IPS DF 4.7 (cell line): ENCODE results near the gene RUBCN.
A peak's percentile ranks its signal among the peaks of the same experiment; 100 is the strongest.

Source experiments
- DNase-seq: peaks from one replicate; pipeline ENCODE4 v3.0.0-alpha.2; 2013; ENCODE audit warnings: low spot score; ENCODE audit errors: extremely low read depth

RUBCN gene

DNA sequence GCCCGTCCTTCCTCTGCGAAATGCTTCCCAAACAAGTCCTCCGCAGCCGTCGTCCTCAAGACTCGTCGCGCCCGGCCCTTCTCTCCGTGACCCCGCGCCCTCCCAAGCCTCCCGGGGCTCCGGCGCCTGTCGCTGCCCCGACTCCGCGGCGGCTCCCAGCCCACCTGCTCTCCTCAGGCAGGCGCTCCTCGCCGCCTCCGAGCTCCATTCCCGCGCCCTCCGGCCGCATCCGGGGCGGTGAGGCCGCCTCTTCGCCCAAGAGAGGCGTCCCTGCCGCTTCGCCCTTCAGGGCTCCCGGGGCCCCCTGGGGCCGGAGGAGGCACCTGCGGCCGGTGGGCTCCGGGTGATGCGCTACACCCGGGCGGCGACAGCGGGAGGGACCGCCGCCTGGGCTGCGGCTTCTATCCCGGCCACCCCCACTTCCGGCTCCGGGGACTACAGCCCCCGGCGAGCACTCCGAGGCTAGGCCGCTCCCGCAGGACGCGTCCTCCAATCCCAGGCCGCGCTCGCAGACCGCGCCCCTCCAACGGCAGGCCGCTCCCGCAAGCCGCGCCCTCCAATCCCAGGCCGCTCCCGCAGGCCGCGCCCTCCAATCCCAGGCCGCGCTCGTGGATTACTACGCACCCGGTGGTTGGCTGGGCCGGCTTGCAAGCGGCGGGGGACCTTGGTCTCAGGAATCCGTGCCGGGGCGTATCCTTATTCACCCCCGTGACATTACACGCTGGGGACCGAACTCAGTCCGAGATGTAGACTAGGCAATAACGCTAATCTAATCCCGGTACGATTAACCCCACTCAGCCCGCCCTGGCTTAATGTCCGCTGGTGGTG is at the start of gene RUBCN:
TSS of gene RUBCN (minus strand) at position 414 of the 828 bp plus-strand sequence. CDS start at position 229, 185 bp downstream.
- peak; percentile 76 for DNase-seq

- DNase-seq = no peak
Measured at GRCh38 chr3:197784019-197784585, 47.4 kb upstream of the RUBCN start.

GRCh38 chr3:197782230-197782629 is 45.5 kb upstream of the RUBCN start:
- no peak for DNase-seq

DNA sequence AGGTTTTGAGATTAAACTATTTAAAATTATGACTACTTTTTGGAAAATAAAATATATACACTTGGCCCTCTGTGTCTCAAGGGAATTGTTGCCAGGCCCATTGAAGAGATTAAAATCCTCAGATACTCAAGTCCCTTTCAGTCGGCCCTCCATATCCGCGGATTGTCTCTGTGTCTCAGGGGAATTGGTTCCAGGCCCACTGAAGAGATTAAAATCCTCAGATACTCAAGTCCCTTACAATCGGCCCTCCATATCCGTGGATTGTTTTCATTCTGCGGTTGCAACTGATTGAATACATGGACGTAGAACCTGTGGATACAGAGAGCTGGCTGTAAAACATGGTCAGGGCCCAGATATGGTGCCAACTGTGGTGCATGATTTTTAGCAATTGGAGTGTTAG is 38.6 kb upstream of the RUBCN start:
- no peak for DNase-seq

GRCh38 chr3:197761784-197762183 is 25.1 kb upstream of the RUBCN start:
- no peak for DNase-seq

- DNase-seq = no peak
Measured at GRCh38 chr3:197758512-197758911, 21.8 kb upstream of the RUBCN start.

- DNase-seq = no peak
Measured at GRCh38 chr3:197756704-197757103, 20.0 kb upstream of the RUBCN start.

DNA sequence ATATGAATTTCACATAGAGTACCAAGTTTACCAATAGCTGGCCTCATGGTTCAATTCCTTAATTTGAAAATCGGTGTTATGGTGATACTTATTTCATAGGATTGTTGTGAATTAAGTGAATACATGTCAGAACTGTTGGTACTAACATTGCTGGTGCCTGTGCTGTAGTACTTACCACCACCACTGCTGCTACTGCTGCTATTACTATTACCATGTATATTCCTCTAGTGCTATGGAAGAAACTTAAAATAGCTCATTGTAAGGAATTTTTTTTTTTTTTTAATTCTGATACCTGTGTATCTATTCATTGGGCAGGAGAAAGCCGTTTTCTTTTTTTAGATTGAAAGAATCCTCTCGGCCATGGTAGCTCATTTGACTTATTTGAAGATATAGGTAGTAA is 16.6 kb upstream of the RUBCN start:
- no peak for DNase-seq

GRCh38 chr3:197752107-197752506 is 15.4 kb upstream of the RUBCN start:
- DNase-seq = no peak

DNA sequence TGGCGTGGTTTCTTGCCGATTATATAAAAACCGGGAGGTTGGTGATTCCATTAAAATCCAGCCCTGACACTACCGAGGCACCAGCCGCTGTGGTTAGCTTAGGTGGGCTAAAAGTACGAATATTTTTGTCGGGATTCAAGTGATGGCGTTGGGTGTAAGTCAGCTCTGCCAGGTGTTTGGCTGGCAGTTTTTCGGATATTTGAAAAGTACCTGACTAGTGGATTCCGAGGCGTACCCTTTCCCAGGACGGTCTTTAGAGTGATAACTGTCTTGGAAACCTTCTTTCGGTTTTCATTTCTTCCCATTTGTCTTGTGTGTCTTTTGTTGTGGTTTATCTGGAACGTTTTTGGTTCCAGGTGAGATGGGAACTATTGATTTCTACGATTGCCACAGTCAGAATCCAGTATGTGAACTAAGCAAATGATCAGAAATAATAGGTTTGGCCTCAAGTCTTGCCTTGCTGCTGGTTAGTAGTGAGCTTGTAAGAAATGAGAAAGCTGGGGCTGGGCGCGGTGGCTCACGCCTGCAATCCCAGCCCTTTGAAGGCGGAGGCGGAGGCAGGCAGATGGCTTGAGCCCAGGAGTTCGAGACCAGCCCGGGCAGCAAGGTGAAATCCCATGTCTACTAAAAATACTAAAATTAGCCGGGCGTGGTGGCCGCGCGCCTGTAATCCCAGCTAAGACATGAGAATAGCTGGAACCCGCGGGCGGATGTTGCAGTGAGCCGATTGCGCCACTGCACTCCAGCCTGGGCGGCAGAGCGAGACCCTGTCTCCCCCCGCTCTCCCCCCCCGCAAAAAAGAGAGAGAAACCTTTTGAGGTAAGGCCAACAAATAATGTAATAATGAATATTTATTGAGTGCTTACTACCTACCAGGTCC is 14.4 kb upstream of the RUBCN start:
- DNase-seq = no peak

GRCh38 chr3:197750396-197750831 is 13.7 kb upstream of the RUBCN start:
- DNase-seq = no peak

DNA sequence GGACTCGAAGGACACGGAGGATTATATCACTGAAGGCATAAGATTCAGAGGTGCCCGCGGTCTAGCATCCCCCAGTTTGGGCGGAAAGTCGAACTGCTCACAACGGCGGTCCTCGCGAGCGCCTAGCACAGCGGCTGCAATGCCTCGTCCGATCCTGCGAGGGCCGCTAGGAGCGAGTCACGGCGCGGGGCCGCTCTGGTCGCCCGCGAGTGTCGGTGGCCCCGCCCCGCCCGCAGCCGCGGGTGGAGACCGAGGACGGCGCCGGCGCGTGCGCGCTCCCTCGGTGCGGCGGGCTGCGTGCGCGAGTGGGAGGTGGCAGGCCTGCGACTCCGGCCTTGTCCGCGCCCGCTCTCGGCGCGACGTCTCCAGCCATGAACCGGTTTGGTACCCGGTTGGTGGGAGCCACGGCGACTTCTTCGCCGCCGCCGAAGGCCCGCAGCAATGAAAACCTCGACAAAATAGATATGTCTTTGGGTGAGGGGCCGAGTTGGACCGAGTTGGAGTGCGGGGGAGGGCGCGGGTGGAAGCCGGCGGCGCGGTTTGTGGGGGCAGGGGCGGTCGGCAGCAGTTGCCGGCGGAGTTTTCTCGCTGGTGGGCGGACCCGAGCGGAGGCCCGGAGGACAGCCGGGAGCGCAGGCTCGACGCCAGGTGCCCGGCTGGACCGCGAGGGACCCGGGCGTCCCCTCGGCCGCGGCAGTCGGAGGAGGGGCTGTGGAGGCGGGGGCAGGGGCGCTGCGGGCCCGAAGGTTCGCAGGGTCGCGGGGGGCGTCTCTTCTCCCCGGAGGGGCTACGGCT is 13.1 kb upstream of the RUBCN start, which contains the start of gene FYTTD1:
TSS of gene FYTTD1 (plus strand) at position 283 of the 795 bp plus-strand sequence. CDS start at position 372, 89 bp downstream.
- no peak for DNase-seq

DNA sequence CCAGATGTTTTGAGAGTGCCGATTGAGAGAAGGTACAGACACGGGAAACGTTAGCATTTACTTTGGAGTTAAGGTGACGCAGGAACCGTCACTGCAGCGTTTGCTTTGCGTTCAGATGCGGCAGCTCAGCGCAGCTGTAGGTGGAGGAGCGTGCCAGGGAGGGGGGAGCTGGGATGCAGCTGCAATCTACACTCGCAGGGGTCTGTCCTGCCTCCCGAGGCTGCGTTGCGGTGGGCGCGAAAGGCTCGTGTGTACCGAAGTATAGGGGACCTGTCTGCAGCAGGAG is 12.6 kb upstream of the RUBCN start:
- no peak for DNase-seq

DNA sequence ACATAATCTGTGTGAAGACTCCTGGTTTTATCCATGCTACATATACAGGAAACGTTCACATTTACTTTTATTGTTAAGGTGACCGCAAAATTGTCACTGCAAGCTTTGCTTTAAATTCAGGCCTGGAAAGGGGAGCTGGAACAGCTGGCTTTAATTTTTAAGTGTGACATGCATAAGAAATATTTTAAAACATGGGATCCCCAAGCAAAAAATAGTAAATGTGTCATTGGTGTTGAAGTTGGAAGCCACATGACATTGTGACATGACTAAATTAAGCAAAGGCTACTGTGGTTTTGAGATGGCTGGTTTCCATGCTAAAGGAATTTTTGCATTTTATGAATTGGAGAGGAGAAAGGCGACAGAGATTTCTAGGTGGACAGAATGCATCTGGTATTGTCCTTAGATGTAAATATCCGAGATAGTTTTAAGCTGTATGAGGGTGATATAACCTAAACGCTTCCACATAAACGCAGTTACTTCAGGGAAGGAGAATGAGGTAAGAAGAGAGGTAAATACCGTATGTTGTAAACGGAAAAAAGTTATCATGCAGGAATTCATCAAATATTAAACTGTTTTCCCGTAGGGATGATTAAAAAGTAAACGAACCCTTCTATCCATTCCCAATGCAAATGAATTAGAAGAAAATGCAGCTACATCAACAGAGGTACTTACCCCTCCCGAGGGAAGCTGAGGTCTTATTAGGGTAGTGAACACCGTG is 12.1 kb upstream of the RUBCN start:
- no peak for DNase-seq

GRCh38 chr3:197746801-197747237 is 10.1 kb upstream of the RUBCN start:
- no peak for DNase-seq

- no peak for DNase-seq
Measured at GRCh38 chr3:197746209-197746608, 9.5 kb upstream of the RUBCN start.

- DNase-seq = no peak
Measured at GRCh38 chr3:197742787-197743186, 6.1 kb upstream of the RUBCN start.

GRCh38 chr3:197737749-197738462 is 1.2 kb upstream of the RUBCN start:
- DNase-seq = no peak

DNA sequence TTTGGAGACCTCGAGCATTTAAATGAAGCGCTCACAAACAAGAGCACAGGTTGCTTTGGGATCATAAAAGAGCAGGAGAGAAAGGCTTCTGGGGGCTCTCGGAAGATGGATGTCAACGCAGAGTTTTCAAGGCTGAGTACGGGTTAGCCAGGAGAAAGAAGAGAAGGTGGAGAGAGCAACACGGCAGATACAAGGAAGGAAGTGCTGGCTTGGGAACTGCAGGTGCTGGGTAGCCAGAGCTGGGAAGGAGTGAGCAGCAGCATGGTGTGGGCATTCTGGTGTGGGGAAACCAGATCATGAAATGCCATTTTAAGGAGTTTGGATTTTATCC is 580 bp upstream of the RUBCN start:
- no peak for DNase-seq

- DNase-seq = no peak
Measured at GRCh38 chr3:197736010-197736490, 654 bp downstream of the RUBCN start.
